ENCODE measurements around the gene DGUOK. TPM values are rescaled to one million over a fixed set of nuclear protein-coding genes. Genes with fewer than 3 reads are reported as not detected.

Gene DGUOK
- total and polyA plus RNA-seq, 2 of the 4 experiments (the other 2 are of a cell fraction) = 66.3 to 111 TPM

DNA sequence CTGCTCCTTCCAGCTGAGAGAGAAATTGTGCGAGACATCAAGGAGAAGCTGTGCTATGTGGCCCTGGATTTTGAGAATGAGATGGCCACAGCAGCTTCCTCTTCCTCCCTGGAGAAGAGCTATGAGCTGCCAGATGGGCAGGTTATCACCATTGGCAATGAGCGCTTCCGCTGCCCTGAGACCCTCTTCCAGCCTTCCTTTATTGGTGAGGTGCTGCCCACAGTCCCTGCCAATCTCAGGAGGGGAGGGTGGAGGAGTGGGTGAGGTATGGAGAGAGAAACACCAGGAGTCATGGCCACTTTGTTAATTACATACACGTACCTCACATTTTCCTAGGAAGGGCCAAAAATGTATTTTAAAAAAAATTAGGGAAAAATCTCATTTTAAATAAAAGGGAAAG lies 12.0 kb upstream of the DGUOK start:
- Histone ChIP-seq H2AFZ (replicated peaks; ENCODE audit: low read length, poor library complexity) (no peak overlapping the region), H3K79me1 (ENCODE audit: low read depth in 1 of 2, low read length in 2 of 2) (peaks cover 6 to 19% of the 10 kb centered on the region in 2 experiments), H2BK120ac (ENCODE audit: low read depth, low read length) (no peak overlapping the region), H3K27me3 (ENCODE audit: control insufficient read depth, insufficient read depth, low read length) (no peaks in the 10 kb centered on the region), H4K5ac (ENCODE audit: low read depth, low read length) (no peak overlapping the region), H2BK20ac (ENCODE audit: low read depth, low read length) (no peak overlapping the region), H4K91ac (ENCODE audit: insufficient read depth, low read depth, low read length) (no peak overlapping the region), H3K4me1 (ENCODE audit: control insufficient read depth, insufficient read depth, low read length) (no peaks in the 10 kb centered on the region), H3K18ac (ENCODE audit: low read depth, low read length) (no peak overlapping the region), H2BK15ac (ENCODE audit: low read depth, low read length) (no peak overlapping the region), H3K23ac (ENCODE audit: low read depth, low read length) (no peak overlapping the region), H2AK9ac (replicated peaks; ENCODE audit: low read depth, low read length, poor library complexity) (peak overlapping the region; percentile 68), H2BK5ac (ENCODE audit: low read depth, low read length, poor library complexity, severe bottlenecking) (no peak overlapping the region), H3K4ac (ENCODE audit: low read depth, low read length) (no peak overlapping the region), H3K4me2 (ENCODE audit: low read depth, low read length) (no peak overlapping the region), H3K56ac (ENCODE audit: extremely low read depth, insufficient read depth, low read length) (no peak overlapping the region), H4K8ac (ENCODE audit: low read depth in 2 of 2, low read length in 2 of 2) (no peak overlapping the region), H4K20me1 (ENCODE audit: insufficient read depth, low read length) (peaks cover 35% of the 10 kb centered on the region), H2AK5ac (ENCODE audit: low read depth, low read length) (no peak overlapping the region), H3K9me1 (ENCODE audit: insufficient read depth, low read length) (no peaks in the 10 kb centered on the region), H3K27ac (ENCODE audit: insufficient read depth, low read length) (no peak overlapping the region), H3K9me3 (ENCODE audit: control insufficient read depth, insufficient read depth, low read length) (no peaks in the 10 kb centered on the region), H3K9ac (ENCODE audit: low read depth, low read length) (no peak overlapping the region), H3K14ac (replicated peaks; ENCODE audit: low read depth, low read length) (no peak overlapping the region), H3K36me3 (ENCODE audit: control insufficient read depth, insufficient read depth, low read length) (peaks cover 67% of the 10 kb centered on the region), H3K4me3 (ENCODE audit: insufficient read depth, low read depth, low read length) (no peak overlapping the region)
- ChIA-PET POLR2A (ENCODE audit: unreplicated experiment) (no interaction called here), CTCF (no interaction called here)
- 100% methylated on average over 1 of the region's 4 CpGs; no CpG with 5 or more reads in 1 of the 2 experiments for WGBS, 2 experiments (ENCODE audit: extremely low coverage in 2 of 2, insufficient read length in 1 of 2)
- no peak for ATAC-seq (ENCODE audit: low read depth)
- no TSS peak for BruUV-seq (replicated peaks)
- intact Hi-C loops (cut with micrococcal nuclease) (no loop called here), dilution Hi-C loops (cut with HindIII; ENCODE audit: low sequenced_read_pairs, unreplicated experiment) (no loop called here), in situ Hi-C loops (cut with MboI; ENCODE audit: low sequenced_read_pairs) (no loop called here)
- no peak for DNase-seq
- TF ChIP-seq RCOR1 (IDR thresholded peaks at IDR 0.05; ENCODE audit: insufficient replicate concordance, low read length) (no peak), MAFK (IDR thresholded peaks at IDR 0.05; ENCODE audit: low read depth, low read length) (no peak), RAD21 (IDR thresholded peaks at IDR 0.05; ENCODE audit: low read length) (no peak)
- TF ChIP-seq, protein P1, sequence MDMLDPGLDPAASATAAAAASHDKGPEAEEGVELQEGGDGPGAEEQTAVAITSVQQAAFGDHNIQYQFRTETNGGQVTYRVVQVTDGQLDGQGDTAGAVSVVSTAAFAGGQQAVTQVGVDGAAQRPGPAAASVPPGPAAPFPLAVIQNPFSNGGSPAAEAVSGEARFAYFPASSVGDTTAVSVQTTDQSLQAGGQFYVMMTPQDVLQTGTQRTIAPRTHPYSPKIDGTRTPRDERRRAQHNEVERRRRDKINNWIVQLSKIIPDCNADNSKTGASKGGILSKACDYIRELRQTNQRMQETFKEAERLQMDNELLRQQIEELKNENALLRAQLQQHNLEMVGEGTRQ (IDR thresholded peaks at IDR 0.05; ENCODE audit: low read depth, low read length) = no peak

Measured in IMR-90 (cell line).